ENCODE measurements around the gene STAT5B. TPM values are rescaled to one million over a fixed set of nuclear protein-coding genes. Genes with fewer than 3 reads are reported as not detected.

The STAT5B gene
- total RNA-seq, 1 donor from 2014 or later, result 82.6 TPM

- Mint-ChIP-seq H3K4me1 (peaks cover 49% of the 10 kb centered on the region), H3K36me3 (ENCODE audit: low read depth) (peaks cover 71% of the 10 kb centered on the region), H3K4me3 (peak overlapping the region; percentile 46), H3K9me3 (no peaks in the 10 kb centered on the region), H3K27me3 (no peaks in the 10 kb centered on the region), H3K27ac (peak overlapping the region; percentile 53)
- no peak for DNase-seq
- CTCF ChIA-PET, result interaction anchor here (0.5 to 7.2 kb wide), 17 partner anchors 7 to 267 kb away, joined by 3 to 77 read pairs (median 4); partner anchors contain the start of gene STAT3
- POLR2A ChIA-PET, result interaction anchor here (0.6 to 3.2 kb wide), 13 partner anchors 8 to 298 kb away, joined by 3 to 23 read pairs (median 3); partner anchors contain the start of genes RETREG3, STAT3, STAT5A and STAT5B
- no peak for TF ChIP-seq CTCF (IDR thresholded peaks at IDR 0.05)
- intact Hi-C loops (cut with micrococcal nuclease), result loop anchor here (1.0 to 2.0 kb wide), 3 partner anchors 11 to 205 kb away; no protein-coding TSS in a partner anchor
- ATAC-seq (ENCODE audit: low read depth), result no peak
Measured at GRCh38 chr17:42311240-42312034, 35.2 kb upstream of the STAT5B start.

- H3K4me3 Mint-ChIP-seq, result no peak overlapping the region
- intact Hi-C loops (cut with micrococcal nuclease), result no loop called here
- no peaks in the 10 kb centered on the region for H3K27me3 Mint-ChIP-seq
- TF ChIP-seq CTCF (IDR thresholded peaks at IDR 0.05), result no peak
- peaks cover 76% of the 10 kb centered on the region for H3K36me3 Mint-ChIP-seq (ENCODE audit: low read depth)
- no peak for DNase-seq
- H3K9me3 Mint-ChIP-seq, result no peaks in the 10 kb centered on the region
- peaks cover 47% of the 10 kb centered on the region for H3K4me1 Mint-ChIP-seq
- no peak overlapping the region for H3K27ac Mint-ChIP-seq
- ChIA-PET POLR2A (interaction anchor here (0.5 to 2.3 kb wide), 6 partner anchors 8 to 216 kb away, joined by 3 to 7 read pairs (median 3); partner anchors contain the start of genes STAT3 and STAT5A), CTCF (interaction anchor here (0.5 to 7.2 kb wide), 5 partner anchors 13 to 95 kb away, joined by 3 to 77 read pairs (median 3); partner anchors contain the start of gene STAT3)
- no peak for ATAC-seq (ENCODE audit: low read depth)
Measured at GRCh38 chr17:42310787-42311215, 34.6 kb upstream of the STAT5B start.

- H3K36me3 Mint-ChIP-seq (ENCODE audit: low read depth), result peaks cover 70% of the 10 kb centered on the region
- intact Hi-C loops (cut with micrococcal nuclease), result no loop called here
Measured at GRCh38 chr17:42309986-42310786, 34.0 kb upstream of the STAT5B start.

GRCh38 chr17:42309142-42309541, 33.0 kb upstream of the STAT5B start:
- Mint-ChIP-seq H3K4me1 (peaks cover 31% of the 10 kb centered on the region), H3K4me3 (no peak overlapping the region)

More at GRCh38 chr17:42309986-42310786, 34.0 kb upstream of the STAT5B start:
- Mint-ChIP-seq H3K4me1 (peaks cover 40% of the 10 kb centered on the region), H3K9me3 (no peaks in the 10 kb centered on the region), H3K4me3 (no peak overlapping the region), H3K27ac (no peak overlapping the region), H3K27me3 (no peaks in the 10 kb centered on the region)
- DNase-seq (no peak), ATAC-seq (ENCODE audit: low read depth) (no peak)
- no peak for TF ChIP-seq CTCF (IDR thresholded peaks at IDR 0.05)
- ChIA-PET POLR2A (interaction anchor here (0.5 to 2.3 kb wide), 7 partner anchors 22 to 127 kb away, joined by 3 to 7 read pairs (median 3); partner anchors contain the start of genes GHDC, STAT3 and STAT5A), CTCF (interaction anchor here (0.7 to 7.2 kb wide), 4 partner anchors 15 to 95 kb away, joined by 3 to 77 read pairs (median 4); no protein-coding TSS in a partner anchor)

More at GRCh38 chr17:42309142-42309541, 33.0 kb upstream of the STAT5B start:
- no peak for TF ChIP-seq CTCF (IDR thresholded peaks at IDR 0.05)
- ChIA-PET CTCF (interaction anchor here (1.4 to 7.2 kb wide), 2 partner anchors 87 to 96 kb away, joined by 4 to 77 read pairs; no protein-coding TSS in a partner anchor), POLR2A (interaction anchor here (0.5 to 2.3 kb wide), 5 partner anchors 79 to 115 kb away, joined by 3 to 7 read pairs (median 3); partner anchors contain the start of genes GHDC and STAT3)
- H3K27ac Mint-ChIP-seq, result no peak overlapping the region
- intact Hi-C loops (cut with micrococcal nuclease), result no loop called here
- no peaks in the 10 kb centered on the region for H3K9me3 Mint-ChIP-seq
- ATAC-seq (ENCODE audit: low read depth) (no peak), DNase-seq (no peak)
- H3K36me3 Mint-ChIP-seq (ENCODE audit: low read depth), result peaks cover 79% of the 10 kb centered on the region
- H3K27me3 Mint-ChIP-seq, result no peaks in the 10 kb centered on the region

Measured in activated B cell treated with CpG ODN at 0.5 μM for 24 hours (primary cell).